IMR-90 (cell line): ENCODE measurements around the gene FMN1.
A peak's percentile ranks its signal among the peaks of the same experiment; 100 is the strongest.

ENCODE experiments used
- BHLHE40 ChIP-seq: fragments of 150-350 bp; IDR thresholded peaks from 2 replicates; pipeline ENCODE4 v1.6.1; 2016; ENCODE audit warnings: mild to moderate bottlenecking, low read depth, low read length
- CEBPB ChIP-seq: IDR thresholded peaks from 2 replicates; pipeline ENCODE4 v1.6.1; 2012; ENCODE audit warnings: low read depth, low read length, improper control_type of control experiment
- FOS ChIP-seq: fragments of 150-350 bp; IDR thresholded peaks from 2 replicates; pipeline ENCODE4 v1.6.1; 2016; ENCODE audit warnings: low read depth, low read length
- MAFK ChIP-seq: IDR thresholded peaks from 2 replicates; pipeline ENCODE4 v1.6.1; 2012; ENCODE audit warnings: low read depth, low read length, improper control_type of control experiment
- MAZ ChIP-seq: IDR thresholded peaks from 2 replicates; pipeline ENCODE4 v1.6.1; 2012; ENCODE audit warnings: low read depth, mild to moderate bottlenecking, low read length, improper control_type of control experiment, moderate library complexity, borderline replicate concordance
- MXI1 ChIP-seq: IDR thresholded peaks from 2 replicates; pipeline ENCODE4 v1.6.1; 2012; ENCODE audit warnings: low read depth, mild to moderate bottlenecking, low read length, moderate library complexity, borderline replicate concordance
- NFE2L2 ChIP-seq: fragments of 150-350 bp; IDR thresholded peaks from 2 replicates; pipeline ENCODE4 v1.6.1; 2016; ENCODE audit warnings: low read depth, mild to moderate bottlenecking, low read length
- POLR2A ChIP-seq: IDR thresholded peaks from 2 replicates; pipeline ENCODE4 v1.6.1; 2012; ENCODE audit warnings: mild to moderate bottlenecking, low read depth, low read length
- RAD21 ChIP-seq: IDR thresholded peaks from 2 replicates; pipeline ENCODE4 v1.6.1; 2012; ENCODE audit warnings: low read length, improper control_type of control experiment
- RCOR1 ChIP-seq: IDR thresholded peaks from 2 replicates; pipeline ENCODE4 v1.6.1; 2012; ENCODE audit warnings: mild to moderate bottlenecking, low read length, improper control_type of control experiment; ENCODE audit not compliant: insufficient replicate concordance
- RFX5 ChIP-seq: IDR thresholded peaks from 2 replicates; pipeline ENCODE4 v1.8.0; 2012; ENCODE audit warnings: low read depth, mild to moderate bottlenecking, low read length, moderate library complexity
- TF ChIP-seq, protein P1 (sequence below): conservative IDR thresholded peaks from 2 replicates; pipeline ENCODE4 v1.5.1; 2012; ENCODE audit warnings: mild to moderate bottlenecking, low read depth, low read length, improper control_type of control experiment
- TF ChIP-seq, protein P2 (sequence below): fragments of 150-350 bp; IDR thresholded peaks from 2 replicates; pipeline ENCODE4 v1.6.1; 2017; ENCODE audit warnings: mild to moderate bottlenecking, antibody characterized with exemption, low read length, low read depth
- TF ChIP-seq, protein P3 (sequence below): fragments of 150-350 bp; IDR thresholded peaks from 2 replicates; pipeline ENCODE4 v1.6.1; 2016; ENCODE audit warnings: low read depth, mild to moderate bottlenecking, low read length, moderate library complexity, borderline replicate concordance

- TF ChIP-seq, protein P1, sequence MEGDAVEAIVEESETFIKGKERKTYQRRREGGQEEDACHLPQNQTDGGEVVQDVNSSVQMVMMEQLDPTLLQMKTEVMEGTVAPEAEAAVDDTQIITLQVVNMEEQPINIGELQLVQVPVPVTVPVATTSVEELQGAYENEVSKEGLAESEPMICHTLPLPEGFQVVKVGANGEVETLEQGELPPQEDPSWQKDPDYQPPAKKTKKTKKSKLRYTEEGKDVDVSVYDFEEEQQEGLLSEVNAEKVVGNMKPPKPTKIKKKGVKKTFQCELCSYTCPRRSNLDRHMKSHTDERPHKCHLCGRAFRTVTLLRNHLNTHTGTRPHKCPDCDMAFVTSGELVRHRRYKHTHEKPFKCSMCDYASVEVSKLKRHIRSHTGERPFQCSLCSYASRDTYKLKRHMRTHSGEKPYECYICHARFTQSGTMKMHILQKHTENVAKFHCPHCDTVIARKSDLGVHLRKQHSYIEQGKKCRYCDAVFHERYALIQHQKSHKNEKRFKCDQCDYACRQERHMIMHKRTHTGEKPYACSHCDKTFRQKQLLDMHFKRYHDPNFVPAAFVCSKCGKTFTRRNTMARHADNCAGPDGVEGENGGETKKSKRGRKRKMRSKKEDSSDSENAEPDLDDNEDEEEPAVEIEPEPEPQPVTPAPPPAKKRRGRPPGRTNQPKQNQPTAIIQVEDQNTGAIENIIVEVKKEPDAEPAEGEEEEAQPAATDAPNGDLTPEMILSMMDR: peak; percentile 34; the same call in 1 of the 2 replicates
- TF ChIP-seq BHLHE40: peak; percentile 29; the same call in 1 of the 2 replicates
- peak; percentile 40 for TF ChIP-seq RAD21
- TF ChIP-seq RFX5: no peak
- peak; percentile 88 for TF ChIP-seq FOS
- peak; percentile 41; the same call in 1 of the 2 replicates for TF ChIP-seq NFE2L2
- no peak; the same call in 1 of the 2 replicates for TF ChIP-seq POLR2A
- TF ChIP-seq RCOR1: peak; percentile 88
- no peak for TF ChIP-seq MXI1
- peak; percentile 84 for TF ChIP-seq CEBPB
- 0 out of 2 replicates have a peak, but pooled peaks have one; percentile 14 for TF ChIP-seq MAFK
- TF ChIP-seq, protein P2, sequence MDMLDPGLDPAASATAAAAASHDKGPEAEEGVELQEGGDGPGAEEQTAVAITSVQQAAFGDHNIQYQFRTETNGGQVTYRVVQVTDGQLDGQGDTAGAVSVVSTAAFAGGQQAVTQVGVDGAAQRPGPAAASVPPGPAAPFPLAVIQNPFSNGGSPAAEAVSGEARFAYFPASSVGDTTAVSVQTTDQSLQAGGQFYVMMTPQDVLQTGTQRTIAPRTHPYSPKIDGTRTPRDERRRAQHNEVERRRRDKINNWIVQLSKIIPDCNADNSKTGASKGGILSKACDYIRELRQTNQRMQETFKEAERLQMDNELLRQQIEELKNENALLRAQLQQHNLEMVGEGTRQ: no peak
- TF ChIP-seq, protein P3, sequence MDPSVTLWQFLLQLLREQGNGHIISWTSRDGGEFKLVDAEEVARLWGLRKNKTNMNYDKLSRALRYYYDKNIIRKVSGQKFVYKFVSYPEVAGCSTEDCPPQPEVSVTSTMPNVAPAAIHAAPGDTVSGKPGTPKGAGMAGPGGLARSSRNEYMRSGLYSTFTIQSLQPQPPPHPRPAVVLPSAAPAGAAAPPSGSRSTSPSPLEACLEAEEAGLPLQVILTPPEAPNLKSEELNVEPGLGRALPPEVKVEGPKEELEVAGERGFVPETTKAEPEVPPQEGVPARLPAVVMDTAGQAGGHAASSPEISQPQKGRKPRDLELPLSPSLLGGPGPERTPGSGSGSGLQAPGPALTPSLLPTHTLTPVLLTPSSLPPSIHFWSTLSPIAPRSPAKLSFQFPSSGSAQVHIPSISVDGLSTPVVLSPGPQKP: no peak
- TF ChIP-seq MAZ: no peak
Observed at GRCh38 chr15:32855942-32856341, 338.6 kb downstream of the FMN1 start.
